ENCODE data around the gene HRH3. TPM values are rescaled to one million over a fixed set of nuclear protein-coding genes. Genes with fewer than 3 reads are reported as not detected.

HRH3 gene
- total RNA-seq, 1 donor from 2014 or later: not detected

- POLR2A ChIA-PET: no interaction called here
- H3K4me3 Mint-ChIP-seq: no peak overlapping the region
- TF ChIP-seq CTCF (IDR thresholded peaks at IDR 0.05): no peak
- H3K36me3 Mint-ChIP-seq (ENCODE audit: low read depth): peaks cover 31% of the 10 kb centered on the region
- H3K9me3 Mint-ChIP-seq: no peaks in the 10 kb centered on the region
- no peak overlapping the region for H3K27ac Mint-ChIP-seq
- intact Hi-C loops (cut with micrococcal nuclease): no loop called here
- DNase-seq (no peak), ATAC-seq (ENCODE audit: low read depth) (no peak)
- H3K27me3 Mint-ChIP-seq: no peaks in the 10 kb centered on the region
- peaks cover 25% of the 10 kb centered on the region for H3K4me1 Mint-ChIP-seq
- CTCF ChIA-PET: no interaction called here
Measured at GRCh38 chr20:62252342-62252966, 32.4 kb upstream of the HRH3 start.

- POLR2A ChIA-PET: no interaction called here
- H3K27ac Mint-ChIP-seq: peak overlapping the region; percentile 41
- ATAC-seq (ENCODE audit: low read depth) (peak; percentile 42), DNase-seq (no peak)
- peaks cover 36% of the 10 kb centered on the region for H3K4me1 Mint-ChIP-seq
- no peaks in the 10 kb centered on the region for H3K9me3 Mint-ChIP-seq
- no peaks in the 10 kb centered on the region for H3K27me3 Mint-ChIP-seq
- intact Hi-C loops (cut with micrococcal nuclease): no loop called here
- peaks cover 21% of the 10 kb centered on the region for H3K36me3 Mint-ChIP-seq (ENCODE audit: low read depth)
- no peak for TF ChIP-seq CTCF (IDR thresholded peaks at IDR 0.05)
- H3K4me3 Mint-ChIP-seq: no peak overlapping the region
- CTCF ChIA-PET: no interaction called here
Measured at GRCh38 chr20:62248890-62249560, 28.9 kb upstream of the HRH3 start.

GRCh38 chr20:62246872-62247652, 27.0 kb upstream of the HRH3 start:
- Mint-ChIP-seq H3K27me3 (no peaks in the 10 kb centered on the region), H3K27ac (no peak overlapping the region), H3K4me3 (no peak overlapping the region), H3K4me1 (peaks cover 38% of the 10 kb centered on the region), H3K36me3 (ENCODE audit: low read depth) (peaks cover 26% of the 10 kb centered on the region), H3K9me3 (no peaks in the 10 kb centered on the region)
- ChIA-PET CTCF (no interaction called here), POLR2A (no interaction called here)
- intact Hi-C loops (cut with micrococcal nuclease): no loop called here
- ATAC-seq (ENCODE audit: low read depth) (no peak), DNase-seq (no peak)
- no peak for TF ChIP-seq CTCF (IDR thresholded peaks at IDR 0.05)

- no peak for TF ChIP-seq CTCF (IDR thresholded peaks at IDR 0.05)
- CTCF ChIA-PET: no interaction called here
- H3K27me3 Mint-ChIP-seq: no peaks in the 10 kb centered on the region
- H3K27ac Mint-ChIP-seq: no peak overlapping the region
- intact Hi-C loops (cut with micrococcal nuclease): no loop called here
- peaks cover 32% of the 10 kb centered on the region for H3K36me3 Mint-ChIP-seq (ENCODE audit: low read depth)
- no peaks in the 10 kb centered on the region for H3K9me3 Mint-ChIP-seq
- POLR2A ChIA-PET: no interaction called here
- H3K4me1 Mint-ChIP-seq: peaks cover 44% of the 10 kb centered on the region
- no peak overlapping the region for H3K4me3 Mint-ChIP-seq
- no peak for ATAC-seq (ENCODE audit: low read depth)
- DNase-seq: no peak
Measured at GRCh38 chr20:62246431-62246830, 26.4 kb upstream of the HRH3 start.

- H3K4me3 Mint-ChIP-seq: no peak overlapping the region
Measured at GRCh38 chr20:62245911-62246280, 25.8 kb upstream of the HRH3 start.

More at GRCh38 chr20:62245911-62246280, 25.8 kb upstream of the HRH3 start:
- intact Hi-C loops (cut with micrococcal nuclease): no loop called here
- Mint-ChIP-seq H3K36me3 (ENCODE audit: low read depth) (peaks cover 34% of the 10 kb centered on the region), H3K9me3 (no peaks in the 10 kb centered on the region), H3K4me1 (peaks cover 47% of the 10 kb centered on the region), H3K27ac (no peak overlapping the region), H3K27me3 (no peaks in the 10 kb centered on the region)
- ATAC-seq (ENCODE audit: low read depth) (no peak), DNase-seq (no peak)
- POLR2A ChIA-PET: no interaction called here
- CTCF ChIA-PET: no interaction called here
- TF ChIP-seq CTCF (IDR thresholded peaks at IDR 0.05): no peak

All from activated B cell treated with CpG ODN at 0.5 μM for 24 hours (primary cell).